ENCODE data around the gene MRAS.

Gene MRAS

GRCh38 chr3:138435840-138436239 lies 87.5 kb downstream of the MRAS start (continued):
- TF ChIP-seq PRDM2 (tag by site-specific recombination; IDR thresholded peaks at IDR 0.05; ENCODE audit: borderline replicate concordance) (no peak), REST (tag by site-specific recombination; IDR thresholded peaks at IDR 0.05) (no peak), ZSCAN23 (tag by site-specific recombination; IDR thresholded peaks at IDR 0.05) (no peak), ZNF426 (tag by site-specific recombination; IDR thresholded peaks at IDR 0.05) (no peak), ZNF560 (tag by site-specific recombination; IDR thresholded peaks at IDR 0.05; ENCODE audit: borderline replicate concordance) (no peak), ZNF138 (tag by site-specific recombination; IDR thresholded peaks at IDR 0.05; ENCODE audit: borderline replicate concordance) (no peak), ZNF114 (tag by site-specific recombination; IDR thresholded peaks at IDR 0.05) (no peak)

GRCh38 chr3:138437281-138437680 lies 88.9 kb downstream of the MRAS start:
- no peaks in the 10 kb centered on the region for H3K9me3 ChIP-seq (ENCODE audit: control insufficient read depth, insufficient read depth, low read depth, low read length)
- POLR2A ChIA-PET: no interaction called here
- H3K4me3 ChIP-seq (ENCODE audit: low read depth, low read length): no peak overlapping the region
- no peaks in the 10 kb centered on the region for H3K36me3 ChIP-seq (ENCODE audit: control insufficient read depth in 2 of 2, insufficient read depth in 1 of 2, low read length in 2 of 2)
- no peak overlapping the region for H3K27ac ChIP-seq (ENCODE audit: extremely low read depth, low read depth, low read length)
- TF ChIP-seq FEZF1 (tag by site-specific recombination; IDR thresholded peaks at IDR 0.05) (no peak), OVOL3 (tag by site-specific recombination; IDR thresholded peaks at IDR 0.05) (no peak), ZNF248 (tag by site-specific recombination; IDR thresholded peaks at IDR 0.05) (no peak), ZNF449 (tag by site-specific recombination; IDR thresholded peaks at IDR 0.05) (no peak), ZNF354C (tag by site-specific recombination; IDR thresholded peaks at IDR 0.05; ENCODE audit: borderline replicate concordance, low read depth) (no peak), ZNF521 (tag by site-specific recombination; IDR thresholded peaks at IDR 0.05) (no peak), ZNF19 (tag by site-specific recombination; IDR thresholded peaks at IDR 0.05; ENCODE audit: low read depth) (no peak), BCL6B (tag by site-specific recombination; IDR thresholded peaks at IDR 0.05) (no peak), OSR2 (tag by site-specific recombination; IDR thresholded peaks at IDR 0.05) (no peak), ZNF138 (tag by site-specific recombination; IDR thresholded peaks at IDR 0.05; ENCODE audit: borderline replicate concordance) (no peak), ZNF555 (tag by site-specific recombination; conservative IDR thresholded peaks at IDR 0.05) (no peak), ZNF26 (tag by site-specific recombination; IDR thresholded peaks at IDR 0.05) (no peak), ZNF174 (tag by site-specific recombination; IDR thresholded peaks at IDR 0.05) (no peak), ZNF600 (tag by site-specific recombination; IDR thresholded peaks at IDR 0.05) (no peak)
- H3K4me1 ChIP-seq (ENCODE audit: control insufficient read depth, insufficient read depth, low read length): no peaks in the 10 kb centered on the region
- CTCF ChIA-PET: no interaction called here

All from HEK293 (cell line).